Measurements from ENCODE around the gene DAPP1.

The DAPP1 gene

GRCh38 chr4:99847362-99847976 is 30.8 kb downstream of the DAPP1 start:
- TF ChIP-seq YY1 (IDR thresholded peaks at IDR 0.05; ENCODE audit: low read depth) (no peak), TCF12 (IDR thresholded peaks at IDR 0.05; ENCODE audit: low read depth) (no peak), CEBPB (IDR thresholded peaks at IDR 0.05) (no peak), TEAD4 (IDR thresholded peaks at IDR 0.05) (no peak), RAD21 (IDR thresholded peaks at IDR 0.05; ENCODE audit: low read depth) (no peak), TAF1 (IDR thresholded peaks at IDR 0.05; ENCODE audit: low read depth) (no peak), FOXM1 (IDR thresholded peaks at IDR 0.05; ENCODE audit: borderline replicate concordance, low read depth) (no peak), USF1 (IDR thresholded peaks at IDR 0.05) (no peak), NFIC (IDR thresholded peaks at IDR 0.05) (no peak), CREB1 (IDR thresholded peaks at IDR 0.05; ENCODE audit: low read depth) (no peak), EP300 (IDR thresholded peaks at IDR 0.05; ENCODE audit: borderline replicate concordance) (no peak), MAX (IDR thresholded peaks at IDR 0.05) (no peak), EGR1 (IDR thresholded peaks at IDR 0.05) (no peak), ZBTB7A (IDR thresholded peaks at IDR 0.05; ENCODE audit: low read depth) (no peak), REST (IDR thresholded peaks at IDR 0.05; ENCODE audit: low read depth) (no peak)

- TF ChIP-seq EP300 (IDR thresholded peaks at IDR 0.05; ENCODE audit: borderline replicate concordance), result no peak
- TF ChIP-seq TAF1 (IDR thresholded peaks at IDR 0.05; ENCODE audit: low read depth), result no peak
- no peak for TF ChIP-seq CREB1 (IDR thresholded peaks at IDR 0.05; ENCODE audit: low read depth)
- no peak for TF ChIP-seq NFIC (IDR thresholded peaks at IDR 0.05)
- no peak for TF ChIP-seq CEBPB (IDR thresholded peaks at IDR 0.05)
- no peak for TF ChIP-seq RAD21 (IDR thresholded peaks at IDR 0.05; ENCODE audit: low read depth)
- no peak for TF ChIP-seq USF1 (IDR thresholded peaks at IDR 0.05)
Measured at GRCh38 chr4:99848591-99849001, 32.0 kb downstream of the DAPP1 start.

GRCh38 chr4:99852199-99852749 is 35.6 kb downstream of the DAPP1 start:
- no peak for TF ChIP-seq NFIC (IDR thresholded peaks at IDR 0.05)
- no peak for TF ChIP-seq REST (IDR thresholded peaks at IDR 0.05; ENCODE audit: low read depth)
- TF ChIP-seq EGR1 (IDR thresholded peaks at IDR 0.05), result no peak
- no peak for TF ChIP-seq TCF12 (IDR thresholded peaks at IDR 0.05; ENCODE audit: low read depth)
- TF ChIP-seq MAX (IDR thresholded peaks at IDR 0.05), result no peak
- TF ChIP-seq RAD21 (IDR thresholded peaks at IDR 0.05; ENCODE audit: low read depth), result no peak
- TF ChIP-seq EP300 (IDR thresholded peaks at IDR 0.05; ENCODE audit: borderline replicate concordance), result no peak
- TF ChIP-seq CREB1 (IDR thresholded peaks at IDR 0.05; ENCODE audit: low read depth), result no peak
- no peak for TF ChIP-seq CEBPB (IDR thresholded peaks at IDR 0.05)
- no peak for TF ChIP-seq TEAD4 (IDR thresholded peaks at IDR 0.05)
- no peak for TF ChIP-seq FOXM1 (IDR thresholded peaks at IDR 0.05; ENCODE audit: borderline replicate concordance, low read depth)
- no peak for TF ChIP-seq TAF1 (IDR thresholded peaks at IDR 0.05; ENCODE audit: low read depth)
- no peak for TF ChIP-seq YY1 (IDR thresholded peaks at IDR 0.05; ENCODE audit: low read depth)
- TF ChIP-seq ZBTB7A (IDR thresholded peaks at IDR 0.05; ENCODE audit: low read depth), result no peak
- TF ChIP-seq USF1 (IDR thresholded peaks at IDR 0.05), result no peak

GRCh38 chr4:99853190-99853589 is 36.6 kb downstream of the DAPP1 start:
- TF ChIP-seq REST (IDR thresholded peaks at IDR 0.05; ENCODE audit: low read depth) (no peak), TAF1 (IDR thresholded peaks at IDR 0.05; ENCODE audit: low read depth) (no peak), CREB1 (IDR thresholded peaks at IDR 0.05; ENCODE audit: low read depth) (no peak), TCF12 (IDR thresholded peaks at IDR 0.05; ENCODE audit: low read depth) (no peak), EGR1 (IDR thresholded peaks at IDR 0.05) (no peak), MAX (IDR thresholded peaks at IDR 0.05) (no peak), USF1 (IDR thresholded peaks at IDR 0.05) (no peak), CEBPB (IDR thresholded peaks at IDR 0.05) (no peak)
